Endothelial cell of umbilical vein (primary cell): ENCODE results near the gene GCLC.

Experiments used
- CTCF ChIP-seq, 2 donors: IDR thresholded peaks; 1 replicate in 1 of 2; 2 replicates in 1 of 2; pipeline ENCODE4 v1.5.1; 2011; ENCODE audit warnings: low read length in 2 of 2, mild to moderate bottlenecking in 2 of 2, moderate library complexity in 2 of 2, control low read depth in 1 of 2, inconsistent platforms in 1 of 2, low read depth in 1 of 2; ENCODE audit not compliant: insufficient read depth in 1 of 2; ENCODE audit errors: extremely low read depth in 1 of 2
- EZH2 ChIP-seq: IDR thresholded peaks from 2 replicates; pipeline ENCODE4 v1.6.1; 2012; ENCODE audit warnings: borderline replicate concordance, low read depth, mild to moderate bottlenecking, moderate library complexity, low read length, inconsistent platforms; ENCODE audit not compliant: severe bottlenecking
- FOS ChIP-seq: IDR thresholded peaks from 2 replicates; pipeline ENCODE4 v1.6.1; 2011; ENCODE audit warnings: mild to moderate bottlenecking, low read length, moderate library complexity, borderline replicate concordance; ENCODE audit not compliant: insufficient read depth
- MYC ChIP-seq: IDR thresholded peaks from one replicate; pipeline ENCODE4 v1.6.1; 2011; ENCODE audit warnings: mild to moderate bottlenecking, low read depth, low read length
- POLR2A ChIP-seq: IDR thresholded peaks from 2 replicates; pipeline ENCODE4 v1.6.1; 2012; ENCODE audit warnings: low read depth, mild to moderate bottlenecking, control low read depth, low read length
- POLR2AphosphoS5 ChIP-seq: IDR thresholded peaks from 2 replicates; pipeline ENCODE4 v1.6.1; 2012; ENCODE audit warnings: low read depth, mild to moderate bottlenecking, control low read depth, low read length, moderate library complexity; ENCODE audit not compliant: insufficient read depth

GRCh38 chr6:53588816-53589509 lies 44.1 kb upstream of the GCLC start:
- TF ChIP-seq EZH2 (no peak), POLR2AphosphoS5 (no peak), CTCF (IDR thresholded peaks at IDR 0.05; ENCODE audit: extremely low read depth in 1 of 2, insufficient read depth in 1 of 2, low read depth in 1 of 2, low read length in 2 of 2) (no peak), FOS (no peak), POLR2A (no peak), MYC (no peak)
